T-helper 1 cell treated with Interleukin-12 subunit alpha and Interleukin-12 subunit beta and Interleukin-4 antibody, amounts not matched to agents 30 ng/mL and 1 ng/mL, for 36 hours (primary cell): ENCODE results near the gene TINCR. TPM values are rescaled to one million over a fixed set of nuclear protein-coding genes. Genes with fewer than 3 reads are reported as not detected.
"Not testable (repeated sequence)": the region's sequence is repeated elsewhere in the genome, so short reads cannot be mapped to it uniquely, and the experiment has no call there.

Experiments used
- intact Hi-C: fragments of 100-400 bp; cut with micrococcal nuclease; formaldehyde crosslinking; loops from one replicate; pipeline ENCODE4 v1.15.1; 2024
- total RNA-seq: library from RNA; stranded (reverse); gene quantifications from 2 replicates; pipeline ENCODE4 v1.2.3, GENCODE V29; 2022

TINCR gene
- total RNA-seq, 1 donor from 2014 or later = 0.83 TPM

GRCh38 chr19:5561559-5561958 is 6.2 kb downstream of the TINCR start:
- intact Hi-C loops = no loop called here

- intact Hi-C loops = no loop called here
Measured at GRCh38 chr19:5560156-5560555, 7.6 kb downstream of the TINCR start.

GRCh38 chr19:5559804-5560133 is 8.0 kb downstream of the TINCR start:
- intact Hi-C loops = no loop called here

GRCh38 chr19:5558101-5558621 is 9.6 kb downstream of the TINCR start:
- intact Hi-C loops = no loop called here

GRCh38 chr19:5557691-5558090 is 10.1 kb downstream of the TINCR start:
- intact Hi-C loops = no loop called here

GRCh38 chr19:5554828-5555227 is 12.9 kb downstream of the TINCR start:
- intact Hi-C loops = no loop called here

GRCh38 chr19:5553892-5554291 is 13.9 kb downstream of the TINCR start:
- intact Hi-C loops = no loop called here

- intact Hi-C loops = loop anchor here (2.0 kb wide), 1 partner anchor 31 kb away; no protein-coding TSS in a partner anchor
Measured at GRCh38 chr19:5547881-5548280, 19.9 kb downstream of the TINCR start.

GRCh38 chr19:5545984-5546383 is 21.8 kb downstream of the TINCR start:
- intact Hi-C loops = loop anchor here (2.0 kb wide), 1 partner anchor 33 kb away; no protein-coding TSS in a partner anchor

- intact Hi-C loops = no loop called here
Measured at GRCh38 chr19:5545051-5545450, 22.7 kb downstream of the TINCR start.

GRCh38 chr19:5542665-5543064 is 25.1 kb downstream of the TINCR start:
- intact Hi-C loops = no loop called here

- intact Hi-C loops = no loop called here
Measured at GRCh38 chr19:5541456-5541855, 26.3 kb downstream of the TINCR start.

GRCh38 chr19:5540208-5540607 is 27.5 kb downstream of the TINCR start:
- intact Hi-C loops = no loop called here

- intact Hi-C loops = no loop called here
Measured at GRCh38 chr19:5537870-5538269, 29.9 kb downstream of the TINCR start.

GRCh38 chr19:5536982-5537579 is 30.7 kb downstream of the TINCR start:
- intact Hi-C loops = not testable (repeated sequence)

GRCh38 chr19:5536337-5536894 is 31.3 kb downstream of the TINCR start:
- intact Hi-C loops = no loop called here

GRCh38 chr19:5534787-5535586 is 32.8 kb downstream of the TINCR start:
- intact Hi-C loops = no loop called here

GRCh38 chr19:5533257-5533656 is 34.5 kb downstream of the TINCR start:
- intact Hi-C loops = no loop called here

GRCh38 chr19:5530701-5531100 is 37.1 kb downstream of the TINCR start:
- intact Hi-C loops = no loop called here

- intact Hi-C loops = no loop called here
Measured at GRCh38 chr19:5526691-5527090, 41.1 kb downstream of the TINCR start.

- intact Hi-C loops = no loop called here
Measured at GRCh38 chr19:5524081-5524480, 43.7 kb downstream of the TINCR start.

- intact Hi-C loops = no loop called here
Measured at GRCh38 chr19:5522106-5522505, 45.6 kb downstream of the TINCR start.
